PFSK-1 (cell line): ENCODE measurements around the gene CMIP.

Experiments used
- FOXP2 ChIP-seq: optimal IDR thresholded peaks from 2 replicates; pipeline ENCODE3; 2011; ENCODE audit warnings: borderline replicate concordance, control low read depth, inconsistent platforms; ENCODE audit not compliant: insufficient read depth; ENCODE audit errors: extremely low read length, extremely low read depth
- POLR2AphosphoS5 ChIP-seq: IDR thresholded peaks from 2 replicates; pipeline ENCODE4 v1.6.1; 2012; ENCODE audit warnings: low read depth, mild to moderate bottlenecking, control low read depth, low read length, moderate library complexity
- SIN3A ChIP-seq: IDR thresholded peaks from 2 replicates; pipeline ENCODE4 v1.6.1; 2012; ENCODE audit warnings: mild to moderate bottlenecking, low read length, moderate library complexity, borderline replicate concordance; ENCODE audit not compliant: insufficient read depth
- TAF1 ChIP-seq: IDR thresholded peaks from 2 replicates; pipeline ENCODE4 v1.6.1; 2012; ENCODE audit warnings: low read length, control low read depth, borderline replicate concordance; ENCODE audit not compliant: insufficient read depth
- TF ChIP-seq, protein P1 (sequence below), 2 experiments: IDR thresholded peaks; 2 replicates each; pipeline versions ENCODE4 v1.6.1 to v1.8.0; 2011 to 2012; ENCODE audit warnings: low read depth in 2 of 2, low read length in 2 of 2, control low read depth in 1 of 2, inconsistent platforms in 1 of 2, mild to moderate bottlenecking in 1 of 2, moderate library complexity in 1 of 2; ENCODE audit not compliant: insufficient read depth in 1 of 2

The CMIP gene

DNA sequence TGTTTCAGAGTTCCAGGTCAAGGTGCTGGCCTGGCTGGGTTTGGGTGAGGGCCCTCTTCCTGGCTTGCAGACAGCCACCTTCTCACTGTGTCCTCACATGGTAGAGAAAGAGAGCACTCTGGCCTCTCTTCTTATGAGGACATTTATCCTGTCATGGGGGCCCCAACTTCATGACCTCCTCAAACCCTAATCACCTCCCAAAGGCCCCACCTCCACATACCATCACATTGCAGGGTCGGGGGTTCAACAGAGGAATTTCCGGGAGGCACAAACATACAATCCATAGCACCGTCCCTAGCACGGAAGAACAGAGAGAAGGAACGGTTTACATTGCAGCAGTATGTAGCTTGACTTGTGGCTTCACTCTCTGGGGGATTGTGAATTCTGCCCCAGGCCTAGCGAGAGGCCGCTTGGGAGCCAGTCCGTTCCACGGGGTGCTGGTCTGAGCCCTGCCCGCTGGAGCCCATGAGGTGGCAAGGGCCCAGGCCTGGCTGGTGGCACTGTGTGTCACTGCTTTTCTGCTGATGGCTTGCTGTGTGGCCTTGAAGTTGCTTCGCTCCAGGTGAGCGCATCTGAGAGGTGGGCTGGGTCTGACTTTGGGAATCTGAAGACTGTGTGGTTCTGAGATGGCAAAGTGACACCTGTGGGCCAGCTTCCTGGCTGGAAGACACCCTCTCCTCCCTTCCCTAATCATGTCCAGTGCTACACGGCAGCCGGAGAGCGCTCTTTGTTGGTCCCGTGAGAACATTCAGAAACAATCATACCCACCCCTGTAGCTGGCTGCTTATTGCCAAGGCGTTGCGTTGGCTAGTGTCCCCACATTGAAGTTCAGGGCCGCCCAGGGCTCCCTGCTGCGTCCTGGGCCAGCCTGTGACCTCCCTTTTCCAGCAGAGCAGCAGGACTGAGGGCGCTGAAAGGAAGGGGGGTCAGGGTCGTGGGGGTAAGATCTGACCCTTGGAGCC lies 98.3 kb downstream of the CMIP start:
- no peak for TF ChIP-seq SIN3A
- TF ChIP-seq FOXP2: no peak
- no peak for TF ChIP-seq POLR2AphosphoS5
- TF ChIP-seq, protein P1, sequence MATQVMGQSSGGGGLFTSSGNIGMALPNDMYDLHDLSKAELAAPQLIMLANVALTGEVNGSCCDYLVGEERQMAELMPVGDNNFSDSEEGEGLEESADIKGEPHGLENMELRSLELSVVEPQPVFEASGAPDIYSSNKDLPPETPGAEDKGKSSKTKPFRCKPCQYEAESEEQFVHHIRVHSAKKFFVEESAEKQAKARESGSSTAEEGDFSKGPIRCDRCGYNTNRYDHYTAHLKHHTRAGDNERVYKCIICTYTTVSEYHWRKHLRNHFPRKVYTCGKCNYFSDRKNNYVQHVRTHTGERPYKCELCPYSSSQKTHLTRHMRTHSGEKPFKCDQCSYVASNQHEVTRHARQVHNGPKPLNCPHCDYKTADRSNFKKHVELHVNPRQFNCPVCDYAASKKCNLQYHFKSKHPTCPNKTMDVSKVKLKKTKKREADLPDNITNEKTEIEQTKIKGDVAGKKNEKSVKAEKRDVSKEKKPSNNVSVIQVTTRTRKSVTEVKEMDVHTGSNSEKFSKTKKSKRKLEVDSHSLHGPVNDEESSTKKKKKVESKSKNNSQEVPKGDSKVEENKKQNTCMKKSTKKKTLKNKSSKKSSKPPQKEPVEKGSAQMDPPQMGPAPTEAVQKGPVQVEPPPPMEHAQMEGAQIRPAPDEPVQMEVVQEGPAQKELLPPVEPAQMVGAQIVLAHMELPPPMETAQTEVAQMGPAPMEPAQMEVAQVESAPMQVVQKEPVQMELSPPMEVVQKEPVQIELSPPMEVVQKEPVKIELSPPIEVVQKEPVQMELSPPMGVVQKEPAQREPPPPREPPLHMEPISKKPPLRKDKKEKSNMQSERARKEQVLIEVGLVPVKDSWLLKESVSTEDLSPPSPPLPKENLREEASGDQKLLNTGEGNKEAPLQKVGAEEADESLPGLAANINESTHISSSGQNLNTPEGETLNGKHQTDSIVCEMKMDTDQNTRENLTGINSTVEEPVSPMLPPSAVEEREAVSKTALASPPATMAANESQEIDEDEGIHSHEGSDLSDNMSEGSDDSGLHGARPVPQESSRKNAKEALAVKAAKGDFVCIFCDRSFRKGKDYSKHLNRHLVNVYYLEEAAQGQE (IDR thresholded peaks at IDR 0.05; ENCODE audit: insufficient read depth in 1 of 2, low read depth in 2 of 2, low read length in 2 of 2): no peak
- no peak for TF ChIP-seq TAF1

DNA sequence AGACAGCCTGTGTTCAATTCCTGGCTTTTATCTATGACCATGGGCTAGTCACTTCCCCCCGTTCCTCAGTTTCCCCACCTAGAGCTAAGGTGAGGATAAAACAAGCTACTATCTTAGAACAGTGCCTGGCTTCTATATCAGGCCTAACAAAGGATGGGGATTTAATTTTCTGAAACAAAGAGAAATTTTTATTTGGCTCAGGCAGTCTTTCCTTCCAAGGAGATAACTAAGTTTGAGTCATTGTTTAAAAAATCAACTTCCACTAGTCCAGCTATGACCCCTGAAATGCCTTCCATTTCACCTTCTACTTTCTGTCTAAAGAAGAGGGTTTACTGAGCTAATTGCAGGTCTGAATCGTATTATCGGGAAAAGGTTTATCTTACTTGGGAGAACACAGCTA lies 99.0 kb downstream of the CMIP start:
- TF ChIP-seq TAF1 (no peak), POLR2AphosphoS5 (no peak), FOXP2 (no peak), SIN3A (no peak)
- TF ChIP-seq, protein P1 (IDR thresholded peaks at IDR 0.05; ENCODE audit: insufficient read depth in 1 of 2, low read depth in 2 of 2, low read length in 2 of 2): no peak

DNA sequence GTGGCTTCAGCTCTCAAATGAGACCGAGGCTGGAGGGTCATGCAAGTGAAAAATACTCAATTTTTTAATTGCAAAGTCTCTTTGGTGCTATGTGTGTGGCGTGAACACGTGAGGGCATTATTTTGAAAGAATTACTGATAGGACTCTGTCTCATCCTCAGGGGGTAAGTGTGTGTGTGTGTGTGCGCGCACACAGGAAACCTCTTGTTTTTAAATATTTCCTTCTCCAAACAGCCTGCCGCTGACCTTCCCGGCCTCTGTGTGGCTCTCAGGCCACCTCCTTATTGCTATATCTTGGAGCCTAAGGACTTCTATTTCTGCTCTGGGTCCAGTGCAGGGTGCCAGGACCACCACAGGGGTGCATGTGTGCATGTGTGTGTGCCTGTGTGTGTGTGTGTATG lies 99.7 kb downstream of the CMIP start:
- TF ChIP-seq SIN3A: no peak
- TF ChIP-seq FOXP2: no peak
- no peak for TF ChIP-seq POLR2AphosphoS5

DNA sequence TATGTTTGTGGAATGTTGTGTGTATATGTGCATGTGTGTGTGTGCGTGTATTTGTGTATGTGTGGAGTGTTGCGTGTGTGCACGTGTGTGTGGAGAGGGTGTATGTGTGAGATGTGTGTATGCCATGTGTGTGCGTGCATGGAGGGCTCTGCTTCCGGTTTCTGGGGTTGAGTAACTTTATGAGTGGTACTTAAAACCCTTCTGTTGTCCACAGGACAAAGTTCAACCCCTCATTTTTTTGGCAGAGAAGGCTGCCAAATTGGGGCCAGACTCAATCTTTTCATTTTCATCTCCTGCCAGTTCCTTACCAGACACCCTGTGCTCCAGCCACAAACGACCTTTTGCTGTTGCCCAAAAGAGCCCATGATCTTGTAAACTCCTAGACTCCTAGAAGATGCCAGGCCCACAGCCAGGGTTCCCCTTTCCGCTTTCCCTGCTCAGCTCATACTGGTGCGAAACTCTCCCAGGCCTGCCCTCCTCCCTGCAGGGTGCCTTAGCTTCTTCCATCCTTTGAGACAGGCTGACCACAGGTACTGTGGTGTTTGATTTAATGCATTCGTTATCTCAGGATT lies 100.2 kb downstream of the CMIP start:
- TF ChIP-seq SIN3A (no peak), TAF1 (no peak), FOXP2 (no peak), POLR2AphosphoS5 (no peak)
- TF ChIP-seq, protein P1 (IDR thresholded peaks at IDR 0.05; ENCODE audit: insufficient read depth in 1 of 2, low read depth in 2 of 2, low read length in 2 of 2): no peak

DNA sequence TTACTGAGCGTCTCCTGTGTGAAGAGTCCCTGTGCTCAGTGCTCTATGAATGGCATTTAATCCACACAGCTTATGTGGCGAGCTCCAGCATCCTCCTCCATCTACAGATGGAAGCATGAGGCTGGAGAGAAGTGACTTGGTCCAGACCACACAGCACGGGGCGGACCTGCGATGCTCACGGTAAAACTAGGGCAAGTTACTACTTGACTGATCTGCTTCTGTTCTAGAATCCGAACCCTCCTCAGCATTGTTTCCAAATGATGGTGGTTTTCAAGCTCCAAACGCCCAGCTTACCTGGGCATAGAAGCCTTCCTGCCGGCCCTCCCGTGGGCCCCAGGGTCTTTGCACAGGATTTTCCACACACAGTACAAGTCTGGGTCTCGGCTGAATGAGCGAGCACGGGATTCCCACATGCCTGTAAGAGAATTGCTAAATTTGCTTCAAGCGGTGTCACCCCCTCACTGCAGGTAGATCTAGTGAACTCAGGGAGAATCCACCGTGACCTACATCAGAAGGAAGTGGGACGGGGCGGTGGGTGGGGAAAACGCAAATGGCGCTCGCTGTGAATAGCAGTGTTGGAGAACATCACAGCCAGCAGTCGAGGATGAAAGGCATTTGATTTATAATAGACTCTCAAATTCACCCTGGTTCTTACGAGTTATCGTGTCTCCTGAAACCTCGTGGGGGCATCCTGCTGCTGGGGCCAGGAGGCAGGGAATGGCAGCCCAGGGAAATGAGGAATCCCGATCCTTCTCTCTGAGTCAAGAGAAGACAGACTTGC lies 101.1 kb downstream of the CMIP start:
- TF ChIP-seq FOXP2 (no peak), TAF1 (no peak), SIN3A (no peak), POLR2AphosphoS5 (no peak)
- TF ChIP-seq, protein P1 (IDR thresholded peaks at IDR 0.05; ENCODE audit: insufficient read depth in 1 of 2, low read depth in 2 of 2, low read length in 2 of 2): no peak
